Panc1 (cell line): ENCODE data around the gene JAM2.

ENCODE experiments used
- CTCF ChIP-seq: fragments of 450-650 bp; IDR thresholded peaks from 2 replicates; pipeline ENCODE4 v1.5.1; 2017; ENCODE audit warnings: mild to moderate bottlenecking
- POLR2AphosphoS5 ChIP-seq: IDR thresholded peaks from 2 replicates; pipeline ENCODE4 v1.6.1; 2012; ENCODE audit warnings: mild to moderate bottlenecking, low read depth, low read length, moderate library complexity

GRCh38 chr21:25615880-25616279, 23.2 kb upstream of the JAM2 start:
- TF ChIP-seq CTCF = no peak
- no peak for TF ChIP-seq POLR2AphosphoS5
